K562 (cell line): ENCODE measurements around the gene OLIG1. TPM values are rescaled to one million over a fixed set of nuclear protein-coding genes. Genes with fewer than 3 reads are reported as not detected.

Source experiments
- ATAC-seq: fragments of 200-7000 bp; cut with Tn5 transposase; 3 replicates; pipeline ENCODE4 v1.9.1; 2020; ENCODE audit warnings: moderate library complexity
- BruUV-seq: library from RNA; stranded (reverse); fragments of 400-500 nt; replicated peaks from 2 replicates; lab custom pipeline; 2021; lab: Mats Ljungman, UMichigan
- CTCF ChIA-PET: fragments of 300-600 bp; formaldehyde crosslinking; extraction: SDS; loops from one replicate; lab custom pipeline; 2021; ENCODE audit warnings: low intra/inter-chr PET ratio; lab: Yijun Ruan, JAX
- POLR2A ChIA-PET: fragments of 300-600, 350-650 bp; sonication (Branson Sonifier 250); formaldehyde crosslinking; extraction: SDS; loops from one replicate; lab custom pipeline; 2021; ENCODE audit warnings: antibody characterized with exemption, inconsistent platforms; lab: Yijun Ruan, JAX
- DNase-seq, 4 experiments: peaks; one replicate each; pipeline versions ENCODE4 v3.0.0 to v3.0.0-alpha.2; 2011 to 2018; ENCODE audit warnings: low spot score in 3 of 4, mixed read lengths in 3 of 4; ENCODE audit errors: extremely low read depth in 1 of 4
- FAIRE-seq: peaks from 2 replicates; lab custom pipeline; 2011; peaks lifted over from hg19 to GRCh38; lab: Jason Lieb, UNC
- H2AFZ ChIP-seq: 2 replicates; pipeline ENCODE4 v1.6.0; 2011; ENCODE audit warnings: low read depth, low read length, control low read depth, inconsistent platforms
- H3K27ac ChIP-seq: fragments of 200-600 bp; 3 replicates; pipeline ENCODE4 v1.8.0; 2011; ENCODE audit warnings: low read depth, mild to moderate bottlenecking, control low read depth, inconsistent platforms, low read length, moderate library complexity, mixed read lengths; ENCODE audit errors: extremely low read depth
- H3K27me3 ChIP-seq, 2 experiments: fragments of 300-600 bp in 1 of 2; 2 replicates in 1 of 2; 3 replicates in 1 of 2; pipeline versions ENCODE4 v1.6.0 to v1.8.0; 2011; ENCODE audit warnings: inconsistent platforms in 2 of 2, low read length in 2 of 2, mild to moderate bottlenecking in 1 of 2, mixed read lengths in 1 of 2, moderate library complexity in 1 of 2; ENCODE audit not compliant: control insufficient read depth in 2 of 2, insufficient read depth in 2 of 2
- H3K36me3 ChIP-seq: fragments of 300-600 bp; 3 replicates; pipeline ENCODE4 v1.8.0; 2011; ENCODE audit warnings: mild to moderate bottlenecking, low read length, inconsistent platforms; ENCODE audit not compliant: control insufficient read depth, insufficient read depth
- H3K4me1 ChIP-seq, 2 experiments: fragments of 200-600 bp in 1 of 2; replicated peaks in 1 of 2; 2 replicates in 1 of 2; 3 replicates in 1 of 2; pipeline versions ENCODE4 v1.5.1 to v1.8.0; 2011; ENCODE audit warnings: inconsistent platforms in 2 of 2, low read length in 2 of 2, mild to moderate bottlenecking in 1 of 2, mixed read lengths in 1 of 2, moderate library complexity in 1 of 2; ENCODE audit not compliant: control insufficient read depth in 2 of 2, insufficient read depth in 2 of 2
- H3K4me2 ChIP-seq: 2 replicates; pipeline ENCODE4 v1.6.1; 2011; ENCODE audit warnings: low read length, control low read depth, inconsistent platforms, mixed read lengths; ENCODE audit not compliant: insufficient read depth
- H3K4me3 ChIP-seq: fragments of 200-600 bp; sonication (generic), shearing (Covaris generic); 2 replicates; pipeline ENCODE4 v1.5.1; 2016; ENCODE audit warnings: control low read depth, inconsistent platforms
- H3K79me2 ChIP-seq: fragments of 200-600 bp; 3 replicates; pipeline ENCODE4 v1.8.0; 2011; ENCODE audit warnings: low read length, inconsistent platforms; ENCODE audit not compliant: control insufficient read depth, insufficient read depth
- H3K9ac ChIP-seq, 2 experiments: 2 replicates each; pipeline versions ENCODE4 v1.6.0 to v1.6.1; 2011; ENCODE audit warnings: low read depth in 2 of 2, low read length in 2 of 2, control low read depth in 1 of 2, inconsistent platforms in 1 of 2, mild to moderate bottlenecking in 1 of 2, mixed read lengths in 1 of 2; ENCODE audit not compliant: insufficient read depth in 1 of 2
- H3K9me1 ChIP-seq: one replicate; pipeline ENCODE4 v1.6.0; 2011; ENCODE audit warnings: inconsistent platforms, mild to moderate bottlenecking, low read length, moderate library complexity; ENCODE audit not compliant: control insufficient read depth, insufficient read depth
- H3K9me3 ChIP-seq: replicated peaks from 2 replicates; pipeline ENCODE4 v1.5.1; 2011; ENCODE audit warnings: low read depth, low read length, inconsistent platforms; ENCODE audit not compliant: control insufficient read depth, insufficient read depth
- H4K20me1 ChIP-seq: replicated peaks from 2 replicates; pipeline ENCODE4 v1.6.1; 2011; ENCODE audit warnings: low read length, inconsistent platforms, mixed read lengths; ENCODE audit not compliant: control insufficient read depth, insufficient read depth
- ADNP ChIP-seq: fragments of 200-800 bp; sonication (Bioruptor generic); IDR thresholded peaks from 2 replicates; pipeline ENCODE4 v1.6.1; 2016; ENCODE audit warnings: missing genetic modification characterization, missing compliant biosample characterization
- ARID4B ChIP-seq: sonication (generic); formaldehyde crosslinking; IDR thresholded peaks from 2 replicates; pipeline ENCODE4 v1.8.0; 2022; ENCODE audit warnings: mild to moderate bottlenecking, missing genetic modification reagents
- ATF4 ChIP-seq: fragments of 450-650 bp; formaldehyde crosslinking; IDR thresholded peaks from 2 replicates; pipeline ENCODE4 v1.4.0; 2022; ENCODE audit warnings: mild to moderate bottlenecking, moderate library complexity
- BCOR ChIP-seq: fragments of 450-650 bp; IDR thresholded peaks from 2 replicates; pipeline ENCODE4 v1.6.1; 2016
- KAT2B ChIP-seq: IDR thresholded peaks from one replicate; pipeline ENCODE4 v1.6.1; 2012; ENCODE audit warnings: low read depth, mild to moderate bottlenecking, control low read depth, inconsistent platforms, low read length, moderate library complexity
- KDM1A ChIP-seq, 2 experiments: fragments of 450-650 bp; IDR thresholded peaks; 2 replicates each; pipeline ENCODE4 v1.6.1; 2016; ENCODE audit warnings: mild to moderate bottlenecking in 2 of 2
- POLR2B ChIP-seq: fragments of 450-650 bp; IDR thresholded peaks from 2 replicates; pipeline ENCODE4 v1.6.1; 2018; ENCODE audit warnings: low read depth; ENCODE audit not compliant: partially characterized antibody
- RBM25 ChIP-seq: fragments of 200-400 bp; formaldehyde crosslinking; IDR thresholded peaks from 2 replicates; pipeline ENCODE4 v1.6.1; 2018; ENCODE audit warnings: low read length, low read depth, moderate library complexity; ENCODE audit not compliant: severe bottlenecking
- WGBS: fragments of 100-300 bp; shearing (Covaris generic); methylation state at CpG from one replicate; pipeline ENCODE4 v1.1.6; 2016; ENCODE audit warnings: low coverage, mixed read lengths; ENCODE audit not compliant: insufficient coverage; ENCODE audit errors: missing lambda C conversion rate; 5-methylcytosine and 5-hydroxymethylcytosine counted together
- in situ Hi-C: fragments of 300-500 bp; cut with MboI; formaldehyde crosslinking; loops from 4 replicates; pipeline ENCODE4 v1.15.0; 2018; ENCODE audit warnings: inconsistent platforms, mixed read lengths
- intact Hi-C: fragments of 100-400 bp; cut with micrococcal nuclease; formaldehyde crosslinking; loops from 2 replicates; pipeline ENCODE4 v1.14.2; 2022
- polyA plus RNA-seq, 8 experiments: library from polyadenylated mRNA; depleted of rRNA in 4 of 8; stranded (reverse) in 5 of 8; unstranded in 3 of 8; fragments of >200 nt; fragmentation: Nextera tagmentation in 2 of 8; fragmentation: Illumina TruSeq in 1 of 8; extraction: Ambion mirVana in 2 of 8; extraction: Trizol in 1 of 8; gene quantifications; 2 replicates each; pipeline versions ENCODE4 v1.2.1 to v1.2.3, GENCODE V29; 2011 to 2014; ENCODE audit warnings: inconsistent platforms in 1 of 8, missing spikeins in 1 of 8
- total RNA-seq, 7 experiments: library from RNA; depleted of rRNA in 6 of 7; stranded (reverse); fragments of >200 nt in 6 of 7; fragmentation: Illumina TruSeq in 2 of 7; extraction: Trizol in 2 of 7; gene quantifications; 2 replicates each; pipeline versions ENCODE4 v1.2.1 to v1.2.3, GENCODE V29; 2011 to 2021; ENCODE audit warnings: low replicate concordance in 1 of 7

Gene OLIG1
- total and polyA plus RNA-seq, 9 of the 15 experiments (the other 6 are each of a cell fraction or from before 2014, with no cell fraction given): not detected

GRCh38 chr21:33063907-33064622, 5.9 kb upstream of the OLIG1 start:
- peaks cover 4% of the 10 kb centered on the region for H3K9me1 ChIP-seq
- peak in 2 of 4 experiments; percentile 30 to 31 for DNase-seq
- CTCF ChIA-PET: no interaction called here
- no peaks in the 10 kb centered on the region; the same call in 1 of the 2 replicates for H4K20me1 ChIP-seq
- H3K9me3 ChIP-seq: no peaks in the 10 kb centered on the region
- no peak for TF ChIP-seq ARID4B (CRISPR knock-in tag)
- peak; percentile 31; the same call in 1 of the 2 replicates for TF ChIP-seq BCOR
- peak; percentile 51 for TF ChIP-seq RBM25
- TF ChIP-seq POLR2B: no peak
- TF ChIP-seq ATF4: no peak
- 0 out of 2 replicates have a peak, but pooled peaks have one; percentile 38 for TF ChIP-seq ADNP (tag)
- TF ChIP-seq KDM1A (IDR thresholded peaks at IDR 0.05): 0 out of 4 replicates have a peak, but pooled peaks of 1 of the 2 experiments have one; percentile 8
- no peak for TF ChIP-seq KAT2B
- H3K4me1 ChIP-seq: peaks cover 0 to 4% of the 10 kb centered on the region in 2 experiments; a peak in 2 of 5 replicates
- POLR2A ChIA-PET: interaction anchor here (0.6 to 1.2 kb wide), 2 partner anchors 10 to 31 kb away, joined by 3 read pairs; no protein-coding TSS in a partner anchor
- H2AFZ ChIP-seq: no peak overlapping the region
- H3K27me3 ChIP-seq: peaks cover 36 to 55% of the 10 kb centered on the region in 2 experiments; a peak in 4 of 5 replicates
- intact Hi-C loops: no loop called here
- H3K36me3 ChIP-seq: no peaks in the 10 kb centered on the region
- H3K4me2 ChIP-seq: no peak overlapping the region
- in situ Hi-C loops: no loop called here
- no TSS peak for BruUV-seq
- no peak overlapping the region for H3K4me3 ChIP-seq
- WGBS: 1% methylated on average over 14 of the region's 14 CpGs
- ATAC-seq: peak; percentile 30; the same call in 2 of the 3 replicates
- FAIRE-seq: no peak
- H3K27ac ChIP-seq: no peak overlapping the region
- H3K79me2 ChIP-seq: no peaks in the 10 kb centered on the region
- H3K9ac ChIP-seq: no peak overlapping the region
